NCI-H2029 (cell line): Measurements from ENCODE around the gene CCDC88C.
"Not testable (repeated sequence)": the region's sequence is repeated elsewhere in the genome, so short reads cannot be mapped to it uniquely, and the experiment has no call there.

Source experiments
- DNase-seq: peaks from one replicate; lab custom pipeline; 2025; lab: John Stamatoyannopoulos, UW

Gene CCDC88C

GRCh38 chr14:91417120-91417982 is at the start of gene CCDC88C:
TSS of gene CCDC88C (minus strand) at chr14:91417820. CDS start at chr14:91417690, 130 bp downstream.
- no peak for DNase-seq

GRCh38 chr14:91466192-91466591 is 48.6 kb upstream of the CCDC88C start:
- peak; percentile 7 for DNase-seq

DNA sequence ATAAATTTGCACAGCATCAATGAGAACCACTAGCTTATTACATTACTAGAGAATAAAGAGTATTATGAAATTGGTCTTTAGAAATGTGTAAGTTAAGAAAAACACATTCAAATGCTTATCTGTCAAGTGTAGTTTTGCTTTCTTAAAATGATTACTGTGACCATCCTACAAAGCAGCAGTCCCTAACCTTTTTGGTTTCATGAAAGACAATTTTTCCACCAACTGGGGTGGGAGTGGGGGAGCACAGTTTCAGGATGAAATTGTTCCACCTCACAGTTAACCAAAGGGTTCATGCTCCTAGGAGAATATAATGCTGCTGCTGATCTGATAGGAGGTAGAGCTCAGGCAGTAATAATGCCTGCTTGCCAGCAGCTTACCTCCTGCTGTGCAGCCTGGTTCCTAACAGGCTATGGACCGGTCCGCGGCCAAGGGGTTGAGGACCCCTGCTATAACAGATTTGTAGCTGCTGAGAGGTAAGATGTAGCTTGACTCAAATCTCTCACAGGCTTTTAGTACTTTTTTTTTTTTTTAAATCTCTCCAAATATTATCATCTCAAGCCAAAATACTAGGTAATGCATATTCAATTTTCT is 47.1 kb upstream of the CCDC88C start:
- no peak for DNase-seq

- DNase-seq: no peak
These were observed 41.0 kb upstream of the CCDC88C start for GRCh38 chr14:91458612-91459011.

DNA sequence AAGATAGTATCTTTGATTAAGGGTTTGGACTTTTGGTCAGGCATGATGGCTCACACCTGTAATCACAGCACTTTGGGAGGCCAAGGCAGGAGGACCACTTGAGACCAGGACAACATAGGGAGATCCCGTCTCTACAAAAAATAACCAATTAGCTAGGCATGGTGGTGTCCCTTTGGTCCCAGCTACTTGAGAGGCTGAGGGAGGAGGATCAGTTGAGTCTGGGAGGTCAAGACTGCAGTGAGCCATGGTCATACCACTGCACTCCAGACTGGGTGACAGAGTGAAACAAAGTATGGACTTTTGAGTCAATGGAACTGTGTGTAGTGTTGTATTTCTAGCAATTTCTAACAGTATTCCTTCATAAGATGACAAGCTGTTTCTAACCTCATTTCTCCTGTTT is 38.7 kb upstream of the CCDC88C start:
- DNase-seq: no peak

DNA sequence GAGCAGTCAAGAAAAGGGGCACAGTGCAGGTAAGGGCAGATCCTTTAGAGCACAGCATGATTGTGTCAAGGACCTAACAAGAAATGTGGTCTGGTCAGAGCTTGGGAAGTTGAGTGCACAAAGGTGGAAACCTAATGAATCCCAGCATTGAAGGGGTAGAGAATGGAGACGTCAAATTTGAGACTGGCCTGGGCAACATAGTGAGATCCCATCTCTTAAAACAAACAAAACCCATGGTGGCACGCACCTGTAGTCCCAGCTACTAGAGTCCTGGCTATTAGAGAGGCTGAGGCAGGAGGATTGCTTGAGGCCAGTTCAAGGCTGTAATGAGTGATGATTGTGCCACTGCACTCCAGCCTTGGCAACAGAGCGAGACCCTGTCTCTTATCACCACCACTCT is 37.0 kb upstream of the CCDC88C start:
- DNase-seq: no peak

GRCh38 chr14:91454155-91454554 is 36.5 kb upstream of the CCDC88C start:
- DNase-seq: no peak

DNA sequence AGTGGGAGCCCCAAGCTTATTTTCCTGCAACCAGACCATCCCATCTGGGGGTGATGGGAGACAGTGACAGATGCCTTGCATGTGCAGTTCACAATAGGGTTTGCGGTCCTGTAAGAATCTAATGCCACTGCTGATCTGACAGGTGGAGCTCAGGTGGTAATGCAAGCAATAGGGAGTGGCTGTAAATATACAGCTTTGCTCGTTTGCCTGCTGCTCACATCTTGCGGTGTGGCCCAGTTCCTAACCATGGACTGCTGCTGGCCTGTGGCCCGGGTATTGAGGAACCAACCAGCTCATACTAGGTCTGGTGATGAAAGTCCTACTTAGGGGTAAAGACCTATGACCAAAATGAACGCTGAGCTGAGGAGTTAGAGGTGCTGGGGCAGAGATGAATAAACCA is 36.1 kb upstream of the CCDC88C start:
- DNase-seq: no peak

GRCh38 chr14:91444335-91445020 is 26.9 kb upstream of the CCDC88C start:
- DNase-seq: no peak

GRCh38 chr14:91439345-91439744 is 21.7 kb upstream of the CCDC88C start:
- no peak for DNase-seq

GRCh38 chr14:91438845-91439244 is 21.2 kb upstream of the CCDC88C start:
- no peak for DNase-seq

- DNase-seq: not testable (repeated sequence)
These were observed 18.6 kb upstream of the CCDC88C start for GRCh38 chr14:91436266-91436665.

DNA sequence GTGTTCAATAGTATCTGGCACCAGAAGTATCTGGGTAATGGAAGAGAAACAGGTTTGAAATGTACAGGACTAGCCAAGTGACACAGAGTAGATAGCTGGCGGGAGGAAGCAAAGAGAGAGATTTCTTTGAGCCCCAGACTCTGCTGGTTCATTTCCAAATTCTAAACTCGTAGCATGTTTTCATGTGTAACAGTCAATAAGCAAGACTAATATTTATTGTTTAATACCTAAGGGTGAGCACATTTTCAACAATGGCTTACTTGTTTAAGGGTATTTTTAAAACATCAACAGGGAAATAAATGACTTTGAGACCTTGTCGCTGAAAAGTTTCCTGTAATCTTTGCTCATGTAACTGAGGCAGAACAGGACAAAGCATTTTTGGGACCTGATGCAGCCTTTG is 11.8 kb upstream of the CCDC88C start:
- DNase-seq: no peak

DNA sequence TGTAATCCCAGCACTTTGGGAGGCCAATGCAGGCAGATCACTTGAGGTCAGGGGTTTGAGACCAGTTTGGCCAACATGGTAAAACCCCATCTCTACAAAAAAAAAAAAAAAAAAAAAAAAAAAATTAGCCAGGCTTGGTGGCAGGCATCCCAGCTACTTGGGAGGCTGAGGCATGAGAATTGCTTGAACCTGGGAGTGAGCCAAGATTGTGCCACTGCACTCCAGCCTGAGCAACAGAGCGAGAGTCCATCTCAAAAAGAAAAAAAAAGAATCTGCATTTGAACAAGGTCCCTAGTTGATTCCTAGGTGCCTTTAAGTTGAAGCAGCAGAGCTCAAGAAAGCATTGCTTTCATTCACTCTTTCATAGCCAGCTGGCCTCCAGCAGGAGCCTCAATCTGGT is 11.3 kb upstream of the CCDC88C start:
- not testable (repeated sequence) for DNase-seq

DNA sequence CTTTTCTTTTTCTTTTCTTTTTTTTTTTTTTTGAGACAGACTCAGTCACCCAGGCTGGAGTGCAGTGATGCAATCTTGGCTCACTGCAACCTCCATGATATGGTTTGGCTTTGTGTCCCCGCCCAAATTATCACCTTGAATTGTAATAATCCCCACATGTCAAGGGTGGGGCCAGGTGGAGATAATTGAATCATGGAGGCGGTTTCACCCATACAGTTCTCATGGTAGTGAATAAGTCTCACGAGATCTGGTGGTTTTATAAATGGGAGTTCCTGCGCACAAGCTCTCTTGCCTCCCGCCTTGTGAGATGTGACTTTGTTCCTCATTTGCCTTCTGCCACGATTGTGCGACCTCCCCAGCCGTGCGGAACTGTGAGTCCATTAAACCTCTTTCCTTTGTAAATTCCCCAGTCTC is 7.9 kb upstream of the CCDC88C start:
- not testable (repeated sequence) for DNase-seq

GRCh38 chr14:91424813-91425530 is 7.4 kb upstream of the CCDC88C start:
- DNase-seq: no peak

GRCh38 chr14:91420686-91421085 is 3.1 kb upstream of the CCDC88C start:
- DNase-seq: no peak

- no peak for DNase-seq
These were observed 1.8 kb upstream of the CCDC88C start for GRCh38 chr14:91419451-91419850.

- no peak for DNase-seq
These were observed 1.4 kb upstream of the CCDC88C start for GRCh38 chr14:91419044-91419397.

GRCh38 chr14:91418387-91419043 is 895 bp upstream of the CCDC88C start:
- DNase-seq: no peak

GRCh38 chr14:91417983-91418386 is 365 bp upstream of the CCDC88C start:
- no peak for DNase-seq

- no peak for DNase-seq
These were observed 888 bp downstream of the CCDC88C start for GRCh38 chr14:91416744-91417119.
